ENCODE data around the gene CDK6. TPM values are rescaled to one million over a fixed set of nuclear protein-coding genes. Genes with fewer than 3 reads are reported as not detected.

The CDK6 gene
- total and polyA plus RNA-seq, 2 of the 8 experiments (the other 6 are each of a cell fraction or from before 2014, with no cell fraction given): 5.9 to 18.9 TPM

GRCh38 chr7:92754919-92755581 lies 81.3 kb downstream of the CDK6 start (continued):
- TF ChIP-seq, protein P1, sequence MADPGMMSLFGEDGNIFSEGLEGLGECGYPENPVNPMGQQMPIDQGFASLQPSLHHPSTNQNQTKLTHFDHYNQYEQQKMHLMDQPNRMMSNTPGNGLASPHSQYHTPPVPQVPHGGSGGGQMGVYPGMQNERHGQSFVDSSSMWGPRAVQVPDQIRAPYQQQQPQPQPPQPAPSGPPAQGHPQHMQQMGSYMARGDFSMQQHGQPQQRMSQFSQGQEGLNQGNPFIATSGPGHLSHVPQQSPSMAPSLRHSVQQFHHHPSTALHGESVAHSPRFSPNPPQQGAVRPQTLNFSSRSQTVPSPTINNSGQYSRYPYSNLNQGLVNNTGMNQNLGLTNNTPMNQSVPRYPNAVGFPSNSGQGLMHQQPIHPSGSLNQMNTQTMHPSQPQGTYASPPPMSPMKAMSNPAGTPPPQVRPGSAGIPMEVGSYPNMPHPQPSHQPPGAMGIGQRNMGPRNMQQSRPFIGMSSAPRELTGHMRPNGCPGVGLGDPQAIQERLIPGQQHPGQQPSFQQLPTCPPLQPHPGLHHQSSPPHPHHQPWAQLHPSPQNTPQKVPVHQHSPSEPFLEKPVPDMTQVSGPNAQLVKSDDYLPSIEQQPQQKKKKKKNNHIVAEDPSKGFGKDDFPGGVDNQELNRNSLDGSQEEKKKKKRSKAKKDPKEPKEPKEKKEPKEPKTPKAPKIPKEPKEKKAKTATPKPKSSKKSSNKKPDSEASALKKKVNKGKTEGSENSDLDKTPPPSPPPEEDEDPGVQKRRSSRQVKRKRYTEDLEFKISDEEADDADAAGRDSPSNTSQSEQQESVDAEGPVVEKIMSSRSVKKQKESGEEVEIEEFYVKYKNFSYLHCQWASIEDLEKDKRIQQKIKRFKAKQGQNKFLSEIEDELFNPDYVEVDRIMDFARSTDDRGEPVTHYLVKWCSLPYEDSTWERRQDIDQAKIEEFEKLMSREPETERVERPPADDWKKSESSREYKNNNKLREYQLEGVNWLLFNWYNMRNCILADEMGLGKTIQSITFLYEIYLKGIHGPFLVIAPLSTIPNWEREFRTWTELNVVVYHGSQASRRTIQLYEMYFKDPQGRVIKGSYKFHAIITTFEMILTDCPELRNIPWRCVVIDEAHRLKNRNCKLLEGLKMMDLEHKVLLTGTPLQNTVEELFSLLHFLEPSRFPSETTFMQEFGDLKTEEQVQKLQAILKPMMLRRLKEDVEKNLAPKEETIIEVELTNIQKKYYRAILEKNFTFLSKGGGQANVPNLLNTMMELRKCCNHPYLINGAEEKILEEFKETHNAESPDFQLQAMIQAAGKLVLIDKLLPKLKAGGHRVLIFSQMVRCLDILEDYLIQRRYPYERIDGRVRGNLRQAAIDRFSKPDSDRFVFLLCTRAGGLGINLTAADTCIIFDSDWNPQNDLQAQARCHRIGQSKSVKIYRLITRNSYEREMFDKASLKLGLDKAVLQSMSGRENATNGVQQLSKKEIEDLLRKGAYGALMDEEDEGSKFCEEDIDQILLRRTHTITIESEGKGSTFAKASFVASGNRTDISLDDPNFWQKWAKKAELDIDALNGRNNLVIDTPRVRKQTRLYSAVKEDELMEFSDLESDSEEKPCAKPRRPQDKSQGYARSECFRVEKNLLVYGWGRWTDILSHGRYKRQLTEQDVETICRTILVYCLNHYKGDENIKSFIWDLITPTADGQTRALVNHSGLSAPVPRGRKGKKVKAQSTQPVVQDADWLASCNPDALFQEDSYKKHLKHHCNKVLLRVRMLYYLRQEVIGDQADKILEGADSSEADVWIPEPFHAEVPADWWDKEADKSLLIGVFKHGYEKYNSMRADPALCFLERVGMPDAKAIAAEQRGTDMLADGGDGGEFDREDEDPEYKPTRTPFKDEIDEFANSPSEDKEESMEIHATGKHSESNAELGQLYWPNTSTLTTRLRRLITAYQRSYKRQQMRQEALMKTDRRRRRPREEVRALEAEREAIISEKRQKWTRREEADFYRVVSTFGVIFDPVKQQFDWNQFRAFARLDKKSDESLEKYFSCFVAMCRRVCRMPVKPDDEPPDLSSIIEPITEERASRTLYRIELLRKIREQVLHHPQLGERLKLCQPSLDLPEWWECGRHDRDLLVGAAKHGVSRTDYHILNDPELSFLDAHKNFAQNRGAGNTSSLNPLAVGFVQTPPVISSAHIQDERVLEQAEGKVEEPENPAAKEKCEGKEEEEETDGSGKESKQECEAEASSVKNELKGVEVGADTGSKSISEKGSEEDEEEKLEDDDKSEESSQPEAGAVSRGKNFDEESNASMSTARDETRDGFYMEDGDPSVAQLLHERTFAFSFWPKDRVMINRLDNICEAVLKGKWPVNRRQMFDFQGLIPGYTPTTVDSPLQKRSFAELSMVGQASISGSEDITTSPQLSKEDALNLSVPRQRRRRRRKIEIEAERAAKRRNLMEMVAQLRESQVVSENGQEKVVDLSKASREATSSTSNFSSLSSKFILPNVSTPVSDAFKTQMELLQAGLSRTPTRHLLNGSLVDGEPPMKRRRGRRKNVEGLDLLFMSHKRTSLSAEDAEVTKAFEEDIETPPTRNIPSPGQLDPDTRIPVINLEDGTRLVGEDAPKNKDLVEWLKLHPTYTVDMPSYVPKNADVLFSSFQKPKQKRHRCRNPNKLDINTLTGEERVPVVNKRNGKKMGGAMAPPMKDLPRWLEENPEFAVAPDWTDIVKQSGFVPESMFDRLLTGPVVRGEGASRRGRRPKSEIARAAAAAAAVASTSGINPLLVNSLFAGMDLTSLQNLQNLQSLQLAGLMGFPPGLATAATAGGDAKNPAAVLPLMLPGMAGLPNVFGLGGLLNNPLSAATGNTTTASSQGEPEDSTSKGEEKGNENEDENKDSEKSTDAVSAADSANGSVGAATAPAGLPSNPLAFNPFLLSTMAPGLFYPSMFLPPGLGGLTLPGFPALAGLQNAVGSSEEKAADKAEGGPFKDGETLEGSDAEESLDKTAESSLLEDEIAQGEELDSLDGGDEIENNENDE (IDR thresholded peaks at IDR 0.05; ENCODE audit: insufficient replicate concordance, low read length): no peak
- TF ChIP-seq BCL11A (IDR thresholded peaks at IDR 0.05; ENCODE audit: low read depth in 2 of 2, low read length in 2 of 2) (no peak), MAX (IDR thresholded peaks at IDR 0.05) (no peak), YY1 (IDR thresholded peaks at IDR 0.05; ENCODE audit: low read depth, low read length) (no peak)

All from H1 (cell line).